Neuronal stem cell (in vitro differentiated cells): ENCODE data around the gene CDK2AP2.
"Not testable (repeated sequence)": the region's sequence is repeated elsewhere in the genome, so short reads cannot be mapped to it uniquely, and the experiment has no call there.

ENCODE experiments used
- DNase-seq: peaks from one replicate; pipeline ENCODE4 v3.0.0-alpha.2; 2013; ENCODE audit warnings: low spot score
- H2AFZ ChIP-seq: one replicate; pipeline ENCODE4 v1.6.1; 2013; ENCODE audit warnings: mild to moderate bottlenecking, low read length, inconsistent platforms
- H2AK5ac ChIP-seq: 2 replicates; pipeline ENCODE4 v1.6.1; 2013; ENCODE audit warnings: low read depth, mild to moderate bottlenecking, inconsistent platforms, low read length, moderate library complexity, mixed read lengths
- H2BK120ac ChIP-seq: 2 replicates; pipeline ENCODE4 v1.6.1; 2013; ENCODE audit warnings: low read depth, mild to moderate bottlenecking, inconsistent platforms, low read length, moderate library complexity, mixed read lengths
- H2BK12ac ChIP-seq: one replicate; pipeline ENCODE4 v1.6.1; 2013; ENCODE audit warnings: low read length, inconsistent platforms
- H2BK15ac ChIP-seq: 2 replicates; pipeline ENCODE4 v1.6.1; 2013; ENCODE audit warnings: mild to moderate bottlenecking, low read length, inconsistent platforms, mixed read lengths
- H2BK5ac ChIP-seq: one replicate; pipeline ENCODE4 v1.6.1; 2013; ENCODE audit warnings: inconsistent platforms, mild to moderate bottlenecking, low read length, moderate library complexity
- H3K14ac ChIP-seq: one replicate; pipeline ENCODE4 v1.6.1; 2013; ENCODE audit warnings: low read length, inconsistent platforms
- H3K18ac ChIP-seq: 2 replicates; pipeline ENCODE4 v1.6.1; 2013; ENCODE audit warnings: low read length, inconsistent platforms
- H3K23ac ChIP-seq: 2 replicates; pipeline ENCODE4 v1.6.1; 2013; ENCODE audit warnings: low read depth, mild to moderate bottlenecking, mixed read lengths, low read length, inconsistent platforms; ENCODE audit not compliant: poor library complexity
- H3K27ac ChIP-seq: replicated peaks from 3 replicates; pipeline ENCODE4 v1.5.1; 2013; ENCODE audit warnings: low read length, inconsistent platforms
- H3K27me3 ChIP-seq, 3 experiments: 2 replicates each; pipeline ENCODE4 v1.6.1; 2013; ENCODE audit warnings: low read length in 3 of 3, mild to moderate bottlenecking in 2 of 3, inconsistent platforms in 1 of 3, low read depth in 1 of 3, mixed read lengths in 1 of 3, moderate library complexity in 1 of 3; ENCODE audit not compliant: control insufficient read depth in 3 of 3, insufficient read depth in 3 of 3
- H3K36me3 ChIP-seq, 2 donors: replicated peaks in 1 of 2; 2 replicates each; pipeline ENCODE4 v1.6.1; 2013; ENCODE audit warnings: low read length in 2 of 2; ENCODE audit not compliant: control insufficient read depth in 2 of 2, insufficient read depth in 2 of 2
- H3K4ac ChIP-seq: 2 replicates; pipeline ENCODE4 v1.6.1; 2013; ENCODE audit warnings: inconsistent platforms, mild to moderate bottlenecking, low read length, moderate library complexity
- H3K4me1 ChIP-seq, 2 donors: 1 replicate in 1 of 2; 2 replicates in 1 of 2; pipeline ENCODE4 v1.6.1; 2013; ENCODE audit warnings: low read length in 2 of 2, low read depth in 1 of 2; ENCODE audit not compliant: control insufficient read depth in 2 of 2, insufficient read depth in 1 of 2
- H3K4me2 ChIP-seq: one replicate; pipeline ENCODE4 v1.6.1; 2013; ENCODE audit warnings: mild to moderate bottlenecking, low read length, inconsistent platforms; ENCODE audit not compliant: insufficient read depth, poor library complexity, severe bottlenecking
- H3K4me3 ChIP-seq, 2 donors: 2 replicates each; pipeline ENCODE4 v1.5.1; 2013; ENCODE audit warnings: low read length in 2 of 2, mild to moderate bottlenecking in 2 of 2, inconsistent platforms in 1 of 2, moderate library complexity in 1 of 2
- H3K79me1 ChIP-seq: one replicate; pipeline ENCODE4 v1.6.1; 2013; ENCODE audit warnings: low read depth, mild to moderate bottlenecking, inconsistent platforms, low read length, moderate library complexity
- H3K9ac ChIP-seq: one replicate; pipeline ENCODE4 v1.6.1; 2013; ENCODE audit warnings: mild to moderate bottlenecking, low read depth, low read length, inconsistent platforms; ENCODE audit not compliant: poor library complexity
- H3K9me3 ChIP-seq, 2 donors: replicated peaks in 1 of 2; 2 replicates each; pipeline versions ENCODE3 to v1.6.1; 2013; ENCODE audit warnings: low read length in 2 of 2, mild to moderate bottlenecking in 2 of 2, inconsistent platforms in 1 of 2, low read depth in 1 of 2, mixed read lengths in 1 of 2, moderate library complexity in 1 of 2; ENCODE audit not compliant: control insufficient read depth in 2 of 2, insufficient read depth in 1 of 2
- H4K8ac ChIP-seq: one replicate; pipeline ENCODE4 v1.6.1; 2013; ENCODE audit warnings: low read depth, mild to moderate bottlenecking, inconsistent platforms, low read length, moderate library complexity
- H4K91ac ChIP-seq: one replicate; pipeline ENCODE4 v1.6.1; 2013; ENCODE audit warnings: low read length, low read depth, mild to moderate bottlenecking, inconsistent platforms; ENCODE audit not compliant: poor library complexity
- WGBS, 2 donors: extraction: QIAGEN DNeasy Blood & Tissue Kit; methylation state at CpG; one replicate each; pipeline ENCODE4 v1.1.7; 2013; ENCODE audit warnings: missing lambda C conversion rate in 2 of 2, mixed read lengths in 1 of 2; ENCODE audit not compliant: insufficient read length in 2 of 2, insufficient replicate concordance in 1 of 2; ENCODE audit errors: extremely low coverage in 2 of 2; 5-methylcytosine and 5-hydroxymethylcytosine counted together

CDK2AP2 gene

GRCh38 chr11:67466962-67467771 lies 40.8 kb downstream of the CDK2AP2 start:
- WGBS, 2 donors, result no CpG with 5 or more reads among the region's 11 CpGs
- no peak for DNase-seq
- Histone ChIP-seq H2AFZ (no peak overlapping the region), H3K23ac (peak overlapping the region; percentile 73), H3K4ac (peak overlapping the region; percentile 84), H3K9me3 (peaks cover 0 to 1% of the 10 kb centered on the region in 2 donors), H3K36me3 (peaks cover 0 to 11% of the 10 kb centered on the region in 2 donors), H3K9ac (no peak overlapping the region), H3K4me3 (peak overlapping the region in 1 of 2 donors; percentile 9), H4K8ac (no peak overlapping the region), H2BK12ac (no peak overlapping the region), H2BK15ac (peak overlapping the region; percentile 75), H3K4me1 (peaks cover 11 to 15% of the 10 kb centered on the region in 2 donors), H3K4me2 (no peak overlapping the region), H4K91ac (no peak overlapping the region), H3K27me3 (peaks cover 0 to 2% (median 0%) of the 10 kb centered on the region in 3 experiments), H3K18ac (peak overlapping the region; percentile 48), H3K14ac (no peak overlapping the region), H3K79me1 (peaks cover 5% of the 10 kb centered on the region), H2AK5ac (peak overlapping the region; percentile 61), H2BK120ac (no peak overlapping the region), H2BK5ac (peak overlapping the region; percentile 53), H3K27ac (no peak overlapping the region)

- peaks cover 0 to 11% of the 10 kb centered on the region in 2 donors for H3K36me3 ChIP-seq
Observed at GRCh38 chr11:67466367-67466766, 41.6 kb downstream of the CDK2AP2 start.

GRCh38 chr11:67465530-67465929 lies 42.4 kb downstream of the CDK2AP2 start:
- not testable (repeated sequence) for H3K18ac ChIP-seq, DNase-seq, H3K27me3 ChIP-seq, H2BK120ac ChIP-seq, H3K79me1 ChIP-seq, H3K9me3 ChIP-seq, H4K91ac ChIP-seq, H2AFZ ChIP-seq, H2BK5ac ChIP-seq, H4K8ac ChIP-seq, H2BK12ac ChIP-seq, H3K23ac ChIP-seq, H3K14ac ChIP-seq, H3K4ac ChIP-seq, H3K9ac ChIP-seq, H3K27ac ChIP-seq, H2BK15ac ChIP-seq
- Histone ChIP-seq H3K4me1 (peaks cover 11 to 15% of the 10 kb centered on the region in 2 donors), H2AK5ac (peak overlapping the region; percentile 94), H3K36me3 (peaks cover 0 to 11% of the 10 kb centered on the region in 2 donors), H3K4me3 (peak overlapping the region; percentile 58 to 93), H3K4me2 (peak overlapping the region; percentile 90)
- WGBS, 2 donors, result no CpG with 5 or more reads among the region's 2 CpGs

More at GRCh38 chr11:67466367-67466766, 41.6 kb downstream of the CDK2AP2 start:
- Histone ChIP-seq H3K4ac (no peak overlapping the region), H3K14ac (no peak overlapping the region), H3K79me1 (peaks cover 5% of the 10 kb centered on the region), H3K23ac (no peak overlapping the region), H2BK15ac (no peak overlapping the region), H3K9me3 (peaks cover 0 to 1% of the 10 kb centered on the region in 2 donors), H4K91ac (no peak overlapping the region), H2AK5ac (no peak overlapping the region), H3K27ac (peak overlapping the region; percentile 20), H2AFZ (no peak overlapping the region), H2BK5ac (no peak overlapping the region), H2BK12ac (no peak overlapping the region), H3K18ac (no peak overlapping the region), H3K27me3 (no peaks in the 10 kb centered on the region), H3K9ac (no peak overlapping the region), H3K4me3 (no peak overlapping the region), H3K4me2 (no peak overlapping the region), H3K4me1 (peaks cover 11 to 15% of the 10 kb centered on the region in 2 donors), H4K8ac (no peak overlapping the region), H2BK120ac (no peak overlapping the region)
- no peak for DNase-seq
- WGBS, 2 donors, result no CpG with 5 or more reads among the region's 5 CpGs

- H3K14ac ChIP-seq, result no peak overlapping the region
- no peak for DNase-seq
- H3K4ac ChIP-seq, result peak overlapping the region; percentile 85
- peak overlapping the region; percentile 19 for H2BK15ac ChIP-seq
- H3K27ac ChIP-seq, result peak overlapping the region; percentile 61
- H2AK5ac ChIP-seq, result peak overlapping the region; percentile 94
- H2BK12ac ChIP-seq, result no peak overlapping the region
- peak overlapping the region; percentile 58 to 93 for H3K4me3 ChIP-seq
- H3K36me3 ChIP-seq, result peaks cover 0 to 11% of the 10 kb centered on the region in 2 donors
- H3K79me1 ChIP-seq, result peaks cover 5% of the 10 kb centered on the region
- peak overlapping the region; percentile 96 for H3K18ac ChIP-seq
- no peaks in the 10 kb centered on the region for H3K27me3 ChIP-seq
- peak overlapping the region; percentile 87 for H4K91ac ChIP-seq
- H3K4me2 ChIP-seq, result peak overlapping the region; percentile 90
- peak overlapping the region; percentile 91 for H2BK5ac ChIP-seq
- H3K4me1 ChIP-seq, result peaks cover 11 to 15% of the 10 kb centered on the region in 2 donors
- H3K9ac ChIP-seq, result peak overlapping the region; percentile 99
- no CpG with 5 or more reads among the region's 3 CpGs for WGBS, 2 donors
- H4K8ac ChIP-seq, result no peak overlapping the region
- peaks cover 0 to 1% of the 10 kb centered on the region in 2 donors for H3K9me3 ChIP-seq
- H2BK120ac ChIP-seq, result no peak overlapping the region
- no peak overlapping the region for H3K23ac ChIP-seq
- H2AFZ ChIP-seq, result peak overlapping the region; percentile 83
Observed at GRCh38 chr11:67465189-67465510, 42.8 kb downstream of the CDK2AP2 start.
